COLO668 (cell line): ENCODE measurements around the gene VAV1.

ENCODE experiments used
- DNase-seq: peaks from one replicate; lab custom pipeline; 2025; ENCODE audit not compliant: unreplicated experiment; lab: John Stamatoyannopoulos, UW

Gene VAV1

GRCh38 chr19:6886277-6886897 is 113.9 kb downstream of the VAV1 start:
- no peak for DNase-seq

GRCh38 chr19:6887316-6887715 is 114.8 kb downstream of the VAV1 start, which contains the start of gene ADGRE1:
ADGRE1 (plus strand) TSS chr19:6887579; CDS start chr19:6887609, 30 bp downstream.
- DNase-seq, result no peak

- DNase-seq, result no peak
Observed at GRCh38 chr19:6888967-6889366, 116.5 kb downstream of the VAV1 start.

- DNase-seq, result no peak
Observed at GRCh38 chr19:6890401-6890913, 117.9 kb downstream of the VAV1 start.

GRCh38 chr19:6890938-6891337 is 118.4 kb downstream of the VAV1 start:
- DNase-seq, result no peak

GRCh38 chr19:6891761-6892385 is 119.4 kb downstream of the VAV1 start:
- no peak for DNase-seq

GRCh38 chr19:6894313-6894712 is 121.8 kb downstream of the VAV1 start:
- DNase-seq, result no peak

- DNase-seq, result no peak
Observed at GRCh38 chr19:6903446-6903845, 130.9 kb downstream of the VAV1 start.

GRCh38 chr19:6906559-6907060 is 134.1 kb downstream of the VAV1 start:
- no peak for DNase-seq
